Vagina (tissue), 2 donors: ENCODE data around the gene PIEZO2. TPM values are rescaled to one million over a fixed set of nuclear protein-coding genes. Genes with fewer than 3 reads are reported as not detected.

ENCODE experiments used
- DNase-seq, 2 donors: peaks; one replicate each; pipeline ENCODE4 v3.0.0-alpha.2; 2017; ENCODE audit errors: extremely low spot score in 2 of 2
- H3K27ac ChIP-seq: fragments of 200-600 bp; sonication (generic); one replicate; pipeline ENCODE4 v1.5.1; 2019
- H3K27me3 ChIP-seq: fragments of 200-600 bp; sonication (generic); one replicate; pipeline ENCODE4 v1.5.1; 2019
- H3K36me3 ChIP-seq, 2 donors: fragments of 200-600 bp; sonication (generic); one replicate each; pipeline ENCODE4 v1.5.1; 2017 to 2019
- H3K4me1 ChIP-seq: fragments of 200-600 bp; sonication (generic); one replicate; pipeline ENCODE4 v1.5.1; 2019
- H3K4me3 ChIP-seq, 2 donors: fragments of 200-600 bp; sonication (generic); 1 replicate in 1 of 2; 2 replicates in 1 of 2; pipeline ENCODE4 v1.5.1; 2016 to 2019
- H3K9me3 ChIP-seq: fragments of 200-600 bp; sonication (generic); one replicate; pipeline ENCODE4 v1.5.1; 2019
- CTCF ChIP-seq, 3 experiments: fragments of 450-650 bp in 2 of 3; fragments of 200-600 bp in 1 of 3; sonication (generic) in 1 of 3; IDR thresholded peaks; one replicate each; pipeline ENCODE4 v1.5.1; 2017 to 2019; ENCODE audit warnings: antibody characterized with exemption in 3 of 3, mild to moderate bottlenecking in 2 of 3, moderate library complexity in 2 of 3
- POLR2A ChIP-seq, 2 donors: fragments of 450-650 bp; IDR thresholded peaks; one replicate each; pipeline ENCODE4 v1.6.1; 2017; ENCODE audit warnings: antibody characterized with exemption in 2 of 2, mild to moderate bottlenecking in 2 of 2, moderate library complexity in 2 of 2
- POLR2AphosphoS5 ChIP-seq, 2 donors: sonication (generic); formaldehyde crosslinking; IDR thresholded peaks; one replicate each; pipeline ENCODE4 v1.9.0; 2017; ENCODE audit warnings: antibody characterized with exemption in 2 of 2, mild to moderate bottlenecking in 2 of 2, low read depth in 1 of 2; ENCODE audit not compliant: insufficient read depth in 1 of 2
- intact Hi-C: fragments of 100-400 bp; cut with DNase I; formaldehyde crosslinking; loops from one replicate; pipeline ENCODE4 v1.15.1; 2023
- total RNA-seq: library from RNA; depleted of rRNA; stranded (reverse); fragments of >200 nt; gene quantifications from one replicate; pipeline ENCODE4 v1.2.3, GENCODE V29; 2016

The PIEZO2 gene
- total RNA-seq, 1 donor from 2014 or later: 5.9 TPM

GRCh38 chr18:10669441-10670100, 479.8 kb downstream of the PIEZO2 start:
- Histone ChIP-seq H3K27ac (no peak overlapping the region), H3K4me3 (no peak overlapping the region), H3K9me3 (no peaks in the 10 kb centered on the region), H3K27me3 (no peaks in the 10 kb centered on the region), H3K4me1 (no peaks in the 10 kb centered on the region), H3K36me3 (no peaks in the 10 kb centered on the region)
- TF ChIP-seq POLR2A (IDR thresholded peaks at IDR 0.05): no peak
- TF ChIP-seq POLR2AphosphoS5 (IDR thresholded peaks at IDR 0.05; ENCODE audit: insufficient read depth in 1 of 2, low read depth in 1 of 2): no peak
- TF ChIP-seq CTCF (IDR thresholded peaks at IDR 0.05): no peak
- no peak for DNase-seq
- intact Hi-C loops: loop anchor here (5.0 kb wide), 1 partner anchor 1247 kb away; no protein-coding TSS in a partner anchor

GRCh38 chr18:10663750-10664149, 485.6 kb downstream of the PIEZO2 start:
- Histone ChIP-seq H3K9me3 (no peaks in the 10 kb centered on the region), H3K4me1 (peaks cover 10% of the 10 kb centered on the region), H3K27me3 (no peaks in the 10 kb centered on the region), H3K4me3 (no peak overlapping the region), H3K27ac (no peak overlapping the region), H3K36me3 (no peaks in the 10 kb centered on the region)
- TF ChIP-seq CTCF (IDR thresholded peaks at IDR 0.05): no peak
- TF ChIP-seq POLR2A (IDR thresholded peaks at IDR 0.05): no peak
- TF ChIP-seq POLR2AphosphoS5 (IDR thresholded peaks at IDR 0.05; ENCODE audit: insufficient read depth in 1 of 2, low read depth in 1 of 2): no peak
- intact Hi-C loops: no loop called here
- DNase-seq: no peak

GRCh38 chr18:10661317-10661716, 488.1 kb downstream of the PIEZO2 start:
- Histone ChIP-seq H3K9me3 (no peaks in the 10 kb centered on the region), H3K27me3 (no peaks in the 10 kb centered on the region), H3K4me3 (no peak overlapping the region), H3K36me3 (no peaks in the 10 kb centered on the region), H3K27ac (no peak overlapping the region), H3K4me1 (peaks cover 10% of the 10 kb centered on the region)
- TF ChIP-seq CTCF (IDR thresholded peaks at IDR 0.05) (no peak), POLR2A (IDR thresholded peaks at IDR 0.05) (no peak), POLR2AphosphoS5 (IDR thresholded peaks at IDR 0.05; ENCODE audit: insufficient read depth in 1 of 2, low read depth in 1 of 2) (no peak)
- DNase-seq: no peak
- intact Hi-C loops: no loop called here

GRCh38 chr18:10660179-10660884, 489.0 kb downstream of the PIEZO2 start:
- H3K36me3 ChIP-seq: no peaks in the 10 kb centered on the region
- no peak overlapping the region for H3K4me3 ChIP-seq
- peaks cover 10% of the 10 kb centered on the region for H3K4me1 ChIP-seq
- H3K9me3 ChIP-seq: no peaks in the 10 kb centered on the region
- no peaks in the 10 kb centered on the region for H3K27me3 ChIP-seq
- intact Hi-C loops: no loop called here
- DNase-seq: no peak
- TF ChIP-seq CTCF (IDR thresholded peaks at IDR 0.05): no peak
- no peak for TF ChIP-seq POLR2AphosphoS5 (IDR thresholded peaks at IDR 0.05; ENCODE audit: insufficient read depth in 1 of 2, low read depth in 1 of 2)
- no peak for TF ChIP-seq POLR2A (IDR thresholded peaks at IDR 0.05)
- no peak overlapping the region for H3K27ac ChIP-seq

GRCh38 chr18:10659594-10659993, 489.8 kb downstream of the PIEZO2 start:
- TF ChIP-seq POLR2A (IDR thresholded peaks at IDR 0.05) (no peak), CTCF (IDR thresholded peaks at IDR 0.05) (no peak), POLR2AphosphoS5 (IDR thresholded peaks at IDR 0.05; ENCODE audit: insufficient read depth in 1 of 2, low read depth in 1 of 2) (no peak)
- H3K9me3 ChIP-seq: no peaks in the 10 kb centered on the region
- H3K36me3 ChIP-seq: no peaks in the 10 kb centered on the region
- H3K27me3 ChIP-seq: no peaks in the 10 kb centered on the region
- peaks cover 10% of the 10 kb centered on the region for H3K4me1 ChIP-seq
- intact Hi-C loops: no loop called here
- DNase-seq: no peak
- no peak overlapping the region for H3K27ac ChIP-seq
- H3K4me3 ChIP-seq: no peak overlapping the region
